PC-3 (cell line): ENCODE results near the gene DNAJB9. TPM values are rescaled to one million over a fixed set of nuclear protein-coding genes. Genes with fewer than 3 reads are reported as not detected.
"Not testable (repeated sequence)": the region's sequence is repeated elsewhere in the genome, so short reads cannot be mapped to it uniquely, and the experiment has no call there.

Experiments
- ATAC-seq: fragments of 200-7000 bp; cut with Tn5 transposase; 2 replicates; pipeline ENCODE4 v1.9.1; 2020; ENCODE audit warnings: mild to moderate bottlenecking, moderate library complexity
- BruUV-seq: library from RNA; stranded (reverse); fragments of 400-500 nt; replicated peaks from 2 replicates; lab custom pipeline; 2021; lab: Mats Ljungman, UMichigan
- CTCF ChIA-PET: fragments of 300-600 bp; sonication (Branson Sonifier 250); formaldehyde crosslinking; loops from one replicate; lab custom pipeline; 2022; ENCODE audit warnings: antibody characterized with exemption; lab: Charles Lee
- POLR2A ChIA-PET: fragments of 300-600 bp; sonication (Branson Sonifier 250); formaldehyde crosslinking; loops from one replicate; lab custom pipeline; 2022; ENCODE audit warnings: antibody characterized with exemption; ENCODE audit not compliant: unreplicated experiment; lab: Charles Lee
- DNase-seq: peaks from one replicate; pipeline ENCODE4 v3.0.0-alpha.2; 2015
- H2AFZ ChIP-seq: fragments of 300-600 bp; sonication (generic); 2 replicates; pipeline ENCODE4 v1.6.0; 2016; ENCODE audit warnings: antibody characterized with exemption, low read length
- H3F3A ChIP-seq: fragments of 300-600 bp; sonication (generic); one replicate; pipeline ENCODE4 v1.6.0; 2017; ENCODE audit warnings: antibody characterized with exemption, low read length, control low read depth, mild to moderate bottlenecking; ENCODE audit not compliant: unreplicated experiment
- H3K27ac ChIP-seq: fragments of 300-600 bp; sonication (generic); 2 replicates; pipeline ENCODE4 v1.5.1; 2016; ENCODE audit warnings: mild to moderate bottlenecking, low read length
- H3K27me3 ChIP-seq: fragments of 300-600 bp; sonication (generic); 2 replicates; pipeline ENCODE4 v1.6.1; 2016; ENCODE audit warnings: low read length, mixed read lengths
- H3K36me3 ChIP-seq: fragments of 300-600 bp; sonication (generic); 2 replicates; pipeline ENCODE4 v1.6.1; 2016; ENCODE audit warnings: low read depth, mixed run types, low read length, mixed read lengths
- H3K4me1 ChIP-seq: fragments of 300-600 bp; sonication (generic); 2 replicates; pipeline ENCODE4 v1.5.1; 2016; ENCODE audit warnings: low read length; ENCODE audit not compliant: insufficient read depth
- H3K4me2 ChIP-seq: fragments of 300-600 bp; sonication (generic); 2 replicates; pipeline ENCODE4 v1.6.0; 2016; ENCODE audit warnings: low read length
- H3K4me3 ChIP-seq: fragments of 300-600 bp; sonication (generic); 2 replicates; pipeline ENCODE4 v1.5.1; 2016; ENCODE audit warnings: mild to moderate bottlenecking, low read length, mixed read lengths
- H3K79me2 ChIP-seq: fragments of 300-600 bp; sonication (generic); 2 replicates; pipeline ENCODE4 v1.6.1; 2017; ENCODE audit warnings: low read length, mixed read lengths
- H3K9ac ChIP-seq: fragments of 300-600 bp; sonication (generic); 2 replicates; pipeline ENCODE4 v1.6.0; 2016; ENCODE audit warnings: mild to moderate bottlenecking, low read length
- H3K9me2 ChIP-seq: fragments of 300-600 bp; sonication (generic); replicated peaks from 2 replicates; pipeline ENCODE4 v1.6.1; 2016; ENCODE audit warnings: mixed run types, low read length, mixed read lengths
- H3K9me3 ChIP-seq: fragments of 300-600 bp; sonication (generic); 2 replicates; pipeline ENCODE4 v1.6.1; 2016; ENCODE audit warnings: low read length, mixed read lengths
- H4K20me1 ChIP-seq: fragments of 300-600 bp; sonication (generic); 2 replicates; pipeline ENCODE4 v1.6.1; 2016; ENCODE audit warnings: low read length, mixed read lengths
- EZH2 ChIP-seq: fragments of 300-600 bp; sonication (generic); IDR thresholded peaks from one replicate; pipeline ENCODE4 v1.6.1; 2017; ENCODE audit warnings: antibody characterized with exemption, mild to moderate bottlenecking, low read length; ENCODE audit not compliant: unreplicated experiment
- EZH2phosphoT487 ChIP-seq: fragments of 300-600 bp; sonication (generic); IDR thresholded peaks from 2 replicates; pipeline ENCODE4 v1.6.1; 2018; ENCODE audit warnings: mild to moderate bottlenecking, antibody characterized with exemption, low read length, borderline replicate concordance
- intact Hi-C: fragments of 100-400 bp; cut with micrococcal nuclease; formaldehyde crosslinking; loops from 2 replicates; pipeline ENCODE4 v1.9.0; 2023
- total RNA-seq: library from RNA; depleted of rRNA; stranded (reverse); fragments of >200 nt; gene quantifications from 2 replicates; pipeline ENCODE4 v1.2.3, GENCODE V29; 2014
- TF ChIP-seq, protein P1 (sequence below): fragments of 300-600 bp; sonication (generic); conservative IDR thresholded peaks from 2 replicates; pipeline ENCODE4 v1.5.1; 2017; ENCODE audit warnings: antibody characterized with exemption, low read depth, mild to moderate bottlenecking, low read length

DNAJB9 gene
- total RNA-seq, 1 experiment from 2014 or later, result 24.0 TPM

DNA sequence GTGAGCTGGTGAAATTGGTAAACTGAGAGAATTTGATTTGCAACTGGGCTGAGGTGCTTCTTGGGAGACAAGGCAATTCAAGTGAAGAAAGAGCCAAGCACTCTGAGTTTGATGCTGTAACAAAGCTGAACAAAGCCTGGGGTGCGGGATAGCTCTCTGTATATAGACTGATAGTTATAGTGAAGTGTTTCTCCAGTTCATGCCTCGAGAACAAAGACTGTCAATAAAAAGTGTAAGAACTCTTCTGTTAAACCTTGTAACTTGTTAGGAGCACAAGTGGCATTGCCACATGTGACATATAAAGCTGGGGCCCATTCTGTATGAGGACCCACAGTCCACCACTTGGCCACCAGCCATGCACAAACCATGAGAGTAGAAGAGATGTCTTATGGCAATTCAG lies 32.4 kb upstream of the DNAJB9 start:
- no TSS peak for BruUV-seq
- H3F3A ChIP-seq, result no peaks in the 10 kb centered on the region
- TF ChIP-seq, protein P1, sequence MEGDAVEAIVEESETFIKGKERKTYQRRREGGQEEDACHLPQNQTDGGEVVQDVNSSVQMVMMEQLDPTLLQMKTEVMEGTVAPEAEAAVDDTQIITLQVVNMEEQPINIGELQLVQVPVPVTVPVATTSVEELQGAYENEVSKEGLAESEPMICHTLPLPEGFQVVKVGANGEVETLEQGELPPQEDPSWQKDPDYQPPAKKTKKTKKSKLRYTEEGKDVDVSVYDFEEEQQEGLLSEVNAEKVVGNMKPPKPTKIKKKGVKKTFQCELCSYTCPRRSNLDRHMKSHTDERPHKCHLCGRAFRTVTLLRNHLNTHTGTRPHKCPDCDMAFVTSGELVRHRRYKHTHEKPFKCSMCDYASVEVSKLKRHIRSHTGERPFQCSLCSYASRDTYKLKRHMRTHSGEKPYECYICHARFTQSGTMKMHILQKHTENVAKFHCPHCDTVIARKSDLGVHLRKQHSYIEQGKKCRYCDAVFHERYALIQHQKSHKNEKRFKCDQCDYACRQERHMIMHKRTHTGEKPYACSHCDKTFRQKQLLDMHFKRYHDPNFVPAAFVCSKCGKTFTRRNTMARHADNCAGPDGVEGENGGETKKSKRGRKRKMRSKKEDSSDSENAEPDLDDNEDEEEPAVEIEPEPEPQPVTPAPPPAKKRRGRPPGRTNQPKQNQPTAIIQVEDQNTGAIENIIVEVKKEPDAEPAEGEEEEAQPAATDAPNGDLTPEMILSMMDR, result no peak
- TF ChIP-seq EZH2 (no peak), EZH2phosphoT487 (no peak)
- no peak overlapping the region for H3K4me3 ChIP-seq
- no peak overlapping the region for H2AFZ ChIP-seq
- ChIA-PET POLR2A (no interaction called here), CTCF (no interaction called here)
- DNase-seq (no peak), ATAC-seq (no peak)
- no peaks in the 10 kb centered on the region for H3K9me2 ChIP-seq
- no peak overlapping the region for H3K9ac ChIP-seq
- H3K27me3 ChIP-seq, result no peaks in the 10 kb centered on the region
- no peaks in the 10 kb centered on the region for H3K9me3 ChIP-seq
- H3K4me1 ChIP-seq, result no peaks in the 10 kb centered on the region
- H3K27ac ChIP-seq, result no peak overlapping the region
- no peak overlapping the region for H3K4me2 ChIP-seq
- no peaks in the 10 kb centered on the region for H3K36me3 ChIP-seq
- intact Hi-C loops, result no loop called here
- no peaks in the 10 kb centered on the region for H3K79me2 ChIP-seq
- H4K20me1 ChIP-seq, result no peaks in the 10 kb centered on the region

DNA sequence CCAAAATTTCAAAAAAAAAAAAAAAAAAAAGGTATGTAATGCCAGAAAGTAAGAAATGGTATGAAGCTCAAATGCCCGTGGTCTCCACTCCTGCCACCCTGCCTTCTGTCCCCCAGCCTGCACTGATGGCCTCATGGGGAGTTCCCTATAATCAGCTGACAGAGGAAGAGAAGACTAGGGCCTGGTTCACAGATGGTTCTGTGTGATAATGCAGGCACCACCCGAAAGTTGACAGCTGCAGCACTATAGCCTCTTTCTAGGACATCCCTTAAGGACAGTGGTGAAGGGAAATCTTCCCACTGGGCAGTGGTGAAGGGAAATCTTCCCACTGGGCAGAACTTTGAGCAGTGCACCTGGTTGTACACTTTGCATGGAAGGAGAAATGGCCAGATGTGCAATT lies 31.4 kb upstream of the DNAJB9 start:
- DNase-seq, H3K4me2 ChIP-seq, H3K4me1 ChIP-seq, intact Hi-C loops, H3K9me3 ChIP-seq, H3F3A ChIP-seq, H3K27me3 ChIP-seq, BruUV-seq, H3K27ac ChIP-seq, H3K36me3 ChIP-seq, ATAC-seq, H3K9ac ChIP-seq, H3K4me3 ChIP-seq, POLR2A ChIA-PET, H3K9me2 ChIP-seq, H3K79me2 ChIP-seq, H2AFZ ChIP-seq, CTCF ChIA-PET, H4K20me1 ChIP-seq: not testable (repeated sequence)

DNA sequence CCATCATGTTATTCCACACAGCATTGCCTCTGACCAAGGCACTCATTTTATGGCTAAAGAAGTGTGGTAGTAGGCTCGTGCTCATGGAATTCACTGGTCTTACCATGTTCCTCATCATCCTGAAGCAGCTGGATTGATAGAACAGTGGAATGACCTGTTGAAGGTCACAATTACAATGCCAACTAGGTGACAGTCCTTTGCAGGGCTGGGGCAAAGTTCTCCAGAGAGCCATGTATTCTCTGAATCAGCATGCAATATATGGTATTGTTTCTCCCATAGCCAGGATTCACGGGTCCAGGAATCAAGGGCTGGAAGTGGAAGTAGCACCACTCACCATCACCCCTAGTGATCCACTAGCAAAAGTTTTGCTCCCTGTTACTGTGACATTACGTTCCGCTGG lies 31.0 kb upstream of the DNAJB9 start:
- H3K9ac ChIP-seq, POLR2A ChIA-PET, H3K36me3 ChIP-seq, H2AFZ ChIP-seq, H3K4me1 ChIP-seq, CTCF ChIA-PET, H3K4me3 ChIP-seq, H3F3A ChIP-seq, DNase-seq, H3K79me2 ChIP-seq, H3K4me2 ChIP-seq, intact Hi-C loops, H3K27me3 ChIP-seq, BruUV-seq, H3K9me3 ChIP-seq, H3K27ac ChIP-seq, H4K20me1 ChIP-seq, ATAC-seq, H3K9me2 ChIP-seq: not testable (repeated sequence)

DNA sequence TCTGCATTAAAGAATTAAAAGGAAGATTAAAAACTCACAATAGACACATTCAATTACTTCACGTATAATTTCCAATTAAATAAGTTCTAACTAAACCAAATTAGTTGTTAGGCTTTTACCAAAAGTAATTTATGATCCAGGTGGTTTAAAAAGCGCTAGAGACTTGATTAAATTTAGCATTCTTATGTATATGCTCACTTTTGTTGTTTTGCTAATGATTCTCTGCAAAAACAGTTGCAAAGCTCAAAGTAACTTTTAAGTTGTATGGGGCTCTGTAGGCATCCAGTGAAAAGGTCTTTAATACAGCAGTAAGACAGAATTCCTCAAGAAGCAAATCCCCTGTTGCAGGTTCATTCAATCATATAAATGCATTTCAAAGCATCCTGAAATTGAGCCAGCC lies 28.2 kb upstream of the DNAJB9 start:
- ChIA-PET POLR2A (no interaction called here), CTCF (no interaction called here)
- H3K4me1 ChIP-seq, result no peaks in the 10 kb centered on the region
- no peak overlapping the region for H3K4me3 ChIP-seq
- TF ChIP-seq EZH2phosphoT487, result no peak
- TF ChIP-seq, protein P1, result no peak
- no peak for TF ChIP-seq EZH2
- H4K20me1 ChIP-seq, result no peaks in the 10 kb centered on the region
- H3K79me2 ChIP-seq, result no peaks in the 10 kb centered on the region
- no peaks in the 10 kb centered on the region for H3K9me3 ChIP-seq
- intact Hi-C loops, result no loop called here
- no TSS peak for BruUV-seq
- no peaks in the 10 kb centered on the region for H3K9me2 ChIP-seq
- no peak for DNase-seq
- H3K36me3 ChIP-seq, result no peaks in the 10 kb centered on the region
- no peak overlapping the region for H3K4me2 ChIP-seq
- H3K9ac ChIP-seq, result no peak overlapping the region
- no peak overlapping the region for H2AFZ ChIP-seq
- H3F3A ChIP-seq, result no peaks in the 10 kb centered on the region
- ATAC-seq, result no peak
- H3K27ac ChIP-seq, result no peak overlapping the region
- no peaks in the 10 kb centered on the region for H3K27me3 ChIP-seq

DNA sequence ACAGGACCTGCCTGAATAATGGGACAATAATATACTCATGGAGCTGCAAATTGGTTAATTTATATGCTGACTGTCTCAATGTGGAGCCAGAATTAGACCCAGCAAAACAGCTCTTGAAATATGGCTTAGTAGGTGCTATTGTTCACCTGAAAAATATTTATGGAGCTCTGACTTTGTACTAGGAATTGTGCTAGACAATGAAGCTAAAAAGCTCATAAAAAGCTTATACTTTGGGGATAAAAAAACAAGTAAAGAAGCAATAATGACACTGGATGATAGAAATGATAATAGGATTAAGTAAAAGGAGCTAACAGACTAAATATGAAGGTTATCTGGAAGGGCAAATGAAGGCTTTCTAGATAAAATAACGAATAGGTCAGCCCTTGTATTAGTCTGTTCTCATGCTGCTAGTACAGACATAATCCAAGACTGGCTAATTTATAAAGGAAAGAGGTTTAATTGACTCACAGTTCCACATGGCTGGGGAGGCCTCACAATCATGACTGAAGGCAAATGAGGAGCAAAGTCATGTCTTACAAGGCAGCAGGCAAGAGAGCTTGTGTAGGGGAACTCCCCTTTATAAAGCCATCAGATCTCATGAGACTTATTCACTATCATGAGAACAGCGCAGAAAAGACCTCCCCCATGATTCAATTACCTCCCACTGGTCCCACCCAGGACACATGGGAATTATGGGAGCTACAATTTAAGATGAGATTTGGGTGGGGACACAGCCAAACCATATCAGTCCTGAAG lies 21.4 kb upstream of the DNAJB9 start:
- H3K4me3 ChIP-seq, H3K79me2 ChIP-seq, DNase-seq, H3K36me3 ChIP-seq, H3K9me3 ChIP-seq, H4K20me1 ChIP-seq, H3K27ac ChIP-seq, intact Hi-C loops, H2AFZ ChIP-seq, H3F3A ChIP-seq, H3K9ac ChIP-seq, H3K4me1 ChIP-seq, ATAC-seq, H3K4me2 ChIP-seq, CTCF ChIA-PET, H3K27me3 ChIP-seq, BruUV-seq, H3K9me2 ChIP-seq: not testable (repeated sequence)
- POLR2A ChIA-PET, result interaction anchor here (0.6 kb wide), 1 partner anchor 12 kb away, joined by 5 read pairs; no protein-coding TSS in a partner anchor
